SIG-M5 (cell line): Measurements from ENCODE around the gene MC5R.
"Not testable (repeated sequence)": the region's sequence is repeated elsewhere in the genome, so short reads cannot be mapped to it uniquely, and the experiment has no call there.

Experiments used
- DNase-seq: peaks from one replicate; lab custom pipeline; 2025; lab: John Stamatoyannopoulos, UW

The MC5R gene

GRCh38 chr18:13849791-13850190 is 25.8 kb downstream of the MC5R start:
- DNase-seq = no peak

GRCh38 chr18:13862898-13863297 is 38.9 kb downstream of the MC5R start:
- not testable (repeated sequence) for DNase-seq

GRCh38 chr18:13868501-13869271 is 44.7 kb downstream of the MC5R start:
- no peak for DNase-seq

GRCh38 chr18:13871701-13872100 is 47.8 kb downstream of the MC5R start:
- DNase-seq = no peak

- no peak for DNase-seq
These were observed 48.4 kb downstream of the MC5R start for GRCh38 chr18:13872373-13872772.

GRCh38 chr18:13872932-13873331 is 49.0 kb downstream of the MC5R start:
- no peak for DNase-seq

GRCh38 chr18:13874558-13874957 is 50.6 kb downstream of the MC5R start:
- DNase-seq = no peak
